Ascending aorta (tissue), 2 donors: ENCODE results near the gene ZNF469. TPM values are rescaled to one million over a fixed set of nuclear protein-coding genes. Genes with fewer than 3 reads are reported as not detected.

Experiments used
- DNase-seq, 2 donors: peaks; one replicate each; pipeline ENCODE4 v3.0.0-alpha.2; 2019; ENCODE audit warnings: low spot score in 2 of 2
- H3K27ac ChIP-seq, 2 donors: fragments of 200-600 bp; sonication (generic); one replicate each; pipeline ENCODE4 v1.5.1; 2016 to 2017; ENCODE audit warnings: mild to moderate bottlenecking in 1 of 2
- H3K27me3 ChIP-seq: fragments of 200-600 bp; sonication (generic); one replicate; pipeline ENCODE4 v1.5.1; 2017
- H3K36me3 ChIP-seq, 2 donors: fragments of 200-600 bp; sonication (generic); one replicate each; pipeline ENCODE4 v1.5.1; 2016
- H3K4me1 ChIP-seq, 2 donors: fragments of 200-600 bp; sonication (generic); one replicate each; pipeline ENCODE4 v1.5.1; 2016 to 2017; ENCODE audit warnings: mild to moderate bottlenecking in 1 of 2
- H3K4me3 ChIP-seq, 2 donors: fragments of 200-600 bp; sonication (generic); one replicate each; pipeline ENCODE4 v1.5.1; 2016 to 2017; ENCODE audit warnings: mild to moderate bottlenecking in 1 of 2
- H3K9me3 ChIP-seq, 2 donors: fragments of 200-600 bp; sonication (generic); one replicate each; pipeline ENCODE4 v1.5.1; 2016
- CTCF ChIP-seq, 3 experiments: fragments of 200-600 bp in 2 of 3; fragments of 450-650 bp in 1 of 3; sonication (generic) in 2 of 3; IDR thresholded peaks; one replicate each; pipeline ENCODE4 v1.5.1; 2016 to 2019; ENCODE audit warnings: antibody characterized with exemption in 3 of 3, mild to moderate bottlenecking in 1 of 3, moderate library complexity in 1 of 3
- intact Hi-C: fragments of 100-400 bp; cut with DNase I; formaldehyde crosslinking; loops from one replicate; pipeline ENCODE4 v1.15.1; 2023
- total RNA-seq: library from RNA; depleted of rRNA; stranded (reverse); fragments of >200 nt; gene quantifications from one replicate; pipeline ENCODE4 v1.1.0, GENCODE V29; 2016

ZNF469 gene
- total RNA-seq, 1 donor from 2014 or later, result 3.0 TPM

DNA sequence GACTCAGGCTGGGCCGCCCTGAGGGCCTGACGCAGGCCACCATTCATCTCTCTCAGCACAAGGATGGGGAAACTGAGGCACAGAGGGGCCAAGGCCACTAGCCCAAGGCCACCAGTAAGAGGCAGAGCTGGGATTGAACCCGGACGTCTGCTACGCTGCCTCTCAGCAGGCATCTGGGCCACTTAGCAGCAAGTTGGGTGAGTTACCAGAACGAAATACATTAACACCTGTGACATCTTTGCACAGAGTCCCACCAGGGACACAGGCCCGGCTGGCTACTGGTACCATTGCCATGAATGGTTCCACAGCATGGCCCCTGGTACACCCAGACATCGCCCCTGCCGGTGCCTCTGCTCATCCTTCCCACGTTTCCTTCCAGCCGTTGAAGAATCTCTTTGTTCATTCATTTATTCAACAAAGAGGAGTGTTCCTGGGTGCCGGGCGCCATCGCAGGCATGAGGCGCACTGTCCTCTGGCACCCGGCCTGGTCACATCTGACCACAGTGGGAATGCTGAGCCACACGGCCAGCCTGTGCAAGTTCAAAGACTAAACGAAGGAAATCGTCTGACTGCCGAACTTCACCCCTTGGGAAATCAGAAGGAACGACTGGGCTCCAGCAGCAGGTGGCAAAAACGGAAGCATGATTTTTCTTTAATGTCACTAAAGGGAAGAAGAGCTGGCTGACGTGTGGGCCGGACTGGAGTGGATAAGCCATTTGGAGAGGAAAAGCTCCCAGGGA lies 7.4 kb upstream of the ZNF469 start:
- Histone ChIP-seq H3K4me3 (no peak overlapping the region), H3K4me1 (no peaks in the 10 kb centered on the region), H3K27ac (no peak overlapping the region), H3K36me3 (no peaks in the 10 kb centered on the region), H3K27me3 (no peaks in the 10 kb centered on the region), H3K9me3 (no peaks in the 10 kb centered on the region)
- no peak for DNase-seq
- intact Hi-C loops, result no loop called here
- TF ChIP-seq CTCF (IDR thresholded peaks at IDR 0.05), result no peak

GRCh38 chr16:88375996-88376834 lies 6.5 kb upstream of the ZNF469 start:
- Histone ChIP-seq H3K27me3 (no peaks in the 10 kb centered on the region), H3K36me3 (no peaks in the 10 kb centered on the region), H3K9me3 (no peaks in the 10 kb centered on the region), H3K4me3 (no peak overlapping the region), H3K4me1 (no peaks in the 10 kb centered on the region), H3K27ac (no peak overlapping the region)
- no peak for DNase-seq
- TF ChIP-seq CTCF (IDR thresholded peaks at IDR 0.05), result no peak
- intact Hi-C loops, result no loop called here

- intact Hi-C loops, result no loop called here
- no peaks in the 10 kb centered on the region for H3K36me3 ChIP-seq
- H3K4me1 ChIP-seq, result no peaks in the 10 kb centered on the region
- H3K9me3 ChIP-seq, result no peaks in the 10 kb centered on the region
- TF ChIP-seq CTCF (IDR thresholded peaks at IDR 0.05), result no peak
- DNase-seq, result no peak
- H3K27ac ChIP-seq, result no peak overlapping the region
- no peak overlapping the region for H3K4me3 ChIP-seq
- no peaks in the 10 kb centered on the region for H3K27me3 ChIP-seq
Measured at GRCh38 chr16:88376835-88377726, 5.7 kb upstream of the ZNF469 start.

DNA sequence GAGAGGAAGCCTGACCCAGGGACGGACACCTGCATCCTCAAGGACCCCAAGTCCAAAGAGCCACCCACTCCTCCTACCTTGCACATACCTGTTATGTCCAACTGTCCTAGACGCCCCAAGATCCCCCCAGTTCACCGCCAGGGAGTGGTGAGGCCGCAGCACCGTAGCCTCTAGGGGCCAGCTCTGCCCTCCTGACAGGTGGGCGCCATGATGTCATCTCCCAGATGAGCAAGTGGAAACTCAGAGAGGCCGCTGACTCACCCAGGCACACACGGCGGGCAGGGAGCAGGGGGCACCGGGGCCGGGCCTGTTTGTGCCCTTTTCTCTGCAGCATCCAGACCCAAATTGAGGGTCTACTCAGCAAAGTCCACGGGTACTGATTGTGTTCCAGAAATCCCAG lies 4.8 kb upstream of the ZNF469 start:
- Histone ChIP-seq H3K27me3 (no peaks in the 10 kb centered on the region), H3K4me1 (no peaks in the 10 kb centered on the region), H3K36me3 (no peaks in the 10 kb centered on the region), H3K4me3 (no peak overlapping the region), H3K27ac (no peak overlapping the region), H3K9me3 (no peaks in the 10 kb centered on the region)
- intact Hi-C loops, result no loop called here
- no peak for DNase-seq
- TF ChIP-seq CTCF (IDR thresholded peaks at IDR 0.05), result no peak

DNA sequence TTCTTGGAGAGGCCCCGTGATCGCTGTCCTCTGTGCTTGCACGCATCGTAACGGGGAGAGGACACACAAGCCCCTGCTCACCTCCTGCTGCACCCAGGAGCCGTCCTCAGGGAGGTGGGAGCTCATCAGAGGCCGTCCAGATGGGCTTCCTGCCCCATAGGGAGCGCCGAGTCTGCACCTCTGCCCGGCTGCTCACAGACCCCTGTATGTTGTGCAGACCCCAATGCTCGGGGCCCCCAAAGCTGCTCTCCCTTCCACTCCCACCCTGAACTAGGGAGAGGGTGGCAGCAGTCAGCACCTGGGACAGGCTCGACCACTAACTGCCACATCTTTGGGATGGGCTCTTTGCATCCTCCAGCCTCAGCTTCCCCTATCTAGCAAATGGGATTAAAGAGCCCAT lies 4.4 kb upstream of the ZNF469 start:
- Histone ChIP-seq H3K9me3 (no peaks in the 10 kb centered on the region), H3K36me3 (no peaks in the 10 kb centered on the region), H3K4me1 (no peaks in the 10 kb centered on the region), H3K27me3 (no peaks in the 10 kb centered on the region), H3K27ac (no peak overlapping the region), H3K4me3 (no peak overlapping the region)
- DNase-seq, result no peak
- no peak for TF ChIP-seq CTCF (IDR thresholded peaks at IDR 0.05)
- intact Hi-C loops, result no loop called here
